GM12878 (cell line): ENCODE measurements around the gene NTRK3.

ENCODE experiments used
- CBX5 ChIP-seq: sonication (generic); IDR thresholded peaks from 2 replicates; pipeline ENCODE4 v1.6.1; 2016; ENCODE audit warnings: low read depth, moderate library complexity, mild to moderate bottlenecking, inconsistent platforms
- GABPA ChIP-seq: IDR thresholded peaks from 2 replicates; pipeline ENCODE4 v1.6.1; 2014; ENCODE audit warnings: antibody characterized with exemption, low read depth, mild to moderate bottlenecking, inconsistent platforms

- TF ChIP-seq CBX5 (no peak), GABPA (no peak)
Observed at GRCh38 chr15:87985451-87985850, 271.1 kb downstream of the NTRK3 start.
